Testis (tissue), 2 donors: ENCODE results near the gene WSB1.

Experiments used
- CTCF ChIP-seq, 3 experiments: fragments of 450-650 bp in 2 of 3; fragments of 200-600 bp in 1 of 3; sonication (generic) in 1 of 3; IDR thresholded peaks; one replicate each; pipeline ENCODE4 v1.5.1; 2016 to 2019; ENCODE audit warnings: antibody characterized with exemption in 3 of 3, mild to moderate bottlenecking in 2 of 3, moderate library complexity in 1 of 3
- POLR2A ChIP-seq: fragments of 450-650 bp; IDR thresholded peaks from one replicate; pipeline ENCODE4 v1.6.1; 2017; ENCODE audit warnings: antibody characterized with exemption, mild to moderate bottlenecking, moderate library complexity

- TF ChIP-seq CTCF (IDR thresholded peaks at IDR 0.05): no peak
- TF ChIP-seq POLR2A: no peak
Measured at GRCh38 chr17:27333410-27333980, 39.6 kb downstream of the WSB1 start.
